ENCODE data around the gene OR6J1.
A peak's percentile ranks its signal among the peaks of the same experiment; 100 is the strongest.

OR6J1 gene

GRCh38 chr14:22614240-22614799, 29.8 kb downstream of the OR6J1 start (continued):
- TF ChIP-seq ZBTB17 (tag by site-specific recombination; IDR thresholded peaks at IDR 0.05): 0 out of 2 replicates have a peak, but pooled peaks have one; percentile 29
- peak; percentile 27; the same call in 1 of the 2 replicates for TF ChIP-seq KLF17 (tag by site-specific recombination; IDR thresholded peaks at IDR 0.05)
- TF ChIP-seq, protein P1, sequence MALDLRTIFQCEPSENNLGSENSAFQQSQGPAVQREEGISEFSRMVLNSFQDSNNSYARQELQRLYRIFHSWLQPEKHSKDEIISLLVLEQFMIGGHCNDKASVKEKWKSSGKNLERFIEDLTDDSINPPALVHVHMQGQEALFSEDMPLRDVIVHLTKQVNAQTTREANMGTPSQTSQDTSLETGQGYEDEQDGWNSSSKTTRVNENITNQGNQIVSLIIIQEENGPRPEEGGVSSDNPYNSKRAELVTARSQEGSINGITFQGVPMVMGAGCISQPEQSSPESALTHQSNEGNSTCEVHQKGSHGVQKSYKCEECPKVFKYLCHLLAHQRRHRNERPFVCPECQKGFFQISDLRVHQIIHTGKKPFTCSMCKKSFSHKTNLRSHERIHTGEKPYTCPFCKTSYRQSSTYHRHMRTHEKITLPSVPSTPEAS (tag by site-specific recombination; IDR thresholded peaks at IDR 0.05): no peak
- no peak for TF ChIP-seq CTCF (tag by site-specific recombination; IDR thresholded peaks at IDR 0.05)
- no peak for TF ChIP-seq ZNF514 (tag by site-specific recombination; IDR thresholded peaks at IDR 0.05)
- TF ChIP-seq SP3 (tag by site-specific recombination; IDR thresholded peaks at IDR 0.05): peak; percentile 45; the same call in 1 of the 2 replicates
- no peak for TF ChIP-seq ZNF561 (tag by site-specific recombination; IDR thresholded peaks at IDR 0.05; ENCODE audit: borderline replicate concordance)
- TF ChIP-seq SP2 (tag by site-specific recombination; IDR thresholded peaks at IDR 0.05): peak; percentile 72
- no peak for TF ChIP-seq ZNF426 (tag by site-specific recombination; IDR thresholded peaks at IDR 0.05)
- TF ChIP-seq HOXC10 (CRISPR knock-in tag; IDR thresholded peaks at IDR 0.05): peak; percentile 99
- TF ChIP-seq ZNF24 (tag by site-specific recombination; IDR thresholded peaks at IDR 0.05): no peak
- TF ChIP-seq ZSCAN16 (tag by site-specific recombination; IDR thresholded peaks at IDR 0.05): no peak
- TF ChIP-seq ZBTB20 (tag by site-specific recombination; IDR thresholded peaks at IDR 0.05): no peak
- TF ChIP-seq ZNF449 (tag by site-specific recombination; IDR thresholded peaks at IDR 0.05): no peak
- TF ChIP-seq ZNF311 (tag by site-specific recombination; IDR thresholded peaks at IDR 0.05; ENCODE audit: borderline replicate concordance): no peak
- TF ChIP-seq, protein P2, sequence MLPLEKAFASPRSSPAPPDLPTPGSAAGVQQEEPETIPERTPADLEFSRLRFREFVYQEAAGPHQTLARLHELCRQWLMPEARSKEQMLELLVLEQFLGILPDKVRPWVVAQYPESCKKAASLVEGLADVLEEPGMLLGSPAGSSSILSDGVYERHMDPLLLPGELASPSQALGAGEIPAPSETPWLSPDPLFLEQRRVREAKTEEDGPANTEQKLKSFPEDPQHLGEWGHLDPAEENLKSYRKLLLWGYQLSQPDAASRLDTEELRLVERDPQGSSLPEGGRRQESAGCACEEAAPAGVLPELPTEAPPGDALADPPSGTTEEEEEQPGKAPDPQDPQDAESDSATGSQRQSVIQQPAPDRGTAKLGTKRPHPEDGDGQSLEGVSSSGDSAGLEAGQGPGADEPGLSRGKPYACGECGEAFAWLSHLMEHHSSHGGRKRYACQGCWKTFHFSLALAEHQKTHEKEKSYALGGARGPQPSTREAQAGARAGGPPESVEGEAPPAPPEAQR (tag by site-specific recombination; IDR thresholded peaks at IDR 0.05): no peak
- TF ChIP-seq HOXD13 (CRISPR knock-in tag; IDR thresholded peaks at IDR 0.05; ENCODE audit: borderline replicate concordance): no peak
- no peak for TF ChIP-seq ZIC2 (tag by site-specific recombination; IDR thresholded peaks at IDR 0.05)
- peak; percentile 45; the same call in 1 of the 2 replicates for TF ChIP-seq ZNF629 (tag by site-specific recombination; IDR thresholded peaks at IDR 0.05)
- no peak for TF ChIP-seq ZNF777 (tag by site-specific recombination; IDR thresholded peaks at IDR 0.05; ENCODE audit: borderline replicate concordance)
- TF ChIP-seq, protein P3, sequence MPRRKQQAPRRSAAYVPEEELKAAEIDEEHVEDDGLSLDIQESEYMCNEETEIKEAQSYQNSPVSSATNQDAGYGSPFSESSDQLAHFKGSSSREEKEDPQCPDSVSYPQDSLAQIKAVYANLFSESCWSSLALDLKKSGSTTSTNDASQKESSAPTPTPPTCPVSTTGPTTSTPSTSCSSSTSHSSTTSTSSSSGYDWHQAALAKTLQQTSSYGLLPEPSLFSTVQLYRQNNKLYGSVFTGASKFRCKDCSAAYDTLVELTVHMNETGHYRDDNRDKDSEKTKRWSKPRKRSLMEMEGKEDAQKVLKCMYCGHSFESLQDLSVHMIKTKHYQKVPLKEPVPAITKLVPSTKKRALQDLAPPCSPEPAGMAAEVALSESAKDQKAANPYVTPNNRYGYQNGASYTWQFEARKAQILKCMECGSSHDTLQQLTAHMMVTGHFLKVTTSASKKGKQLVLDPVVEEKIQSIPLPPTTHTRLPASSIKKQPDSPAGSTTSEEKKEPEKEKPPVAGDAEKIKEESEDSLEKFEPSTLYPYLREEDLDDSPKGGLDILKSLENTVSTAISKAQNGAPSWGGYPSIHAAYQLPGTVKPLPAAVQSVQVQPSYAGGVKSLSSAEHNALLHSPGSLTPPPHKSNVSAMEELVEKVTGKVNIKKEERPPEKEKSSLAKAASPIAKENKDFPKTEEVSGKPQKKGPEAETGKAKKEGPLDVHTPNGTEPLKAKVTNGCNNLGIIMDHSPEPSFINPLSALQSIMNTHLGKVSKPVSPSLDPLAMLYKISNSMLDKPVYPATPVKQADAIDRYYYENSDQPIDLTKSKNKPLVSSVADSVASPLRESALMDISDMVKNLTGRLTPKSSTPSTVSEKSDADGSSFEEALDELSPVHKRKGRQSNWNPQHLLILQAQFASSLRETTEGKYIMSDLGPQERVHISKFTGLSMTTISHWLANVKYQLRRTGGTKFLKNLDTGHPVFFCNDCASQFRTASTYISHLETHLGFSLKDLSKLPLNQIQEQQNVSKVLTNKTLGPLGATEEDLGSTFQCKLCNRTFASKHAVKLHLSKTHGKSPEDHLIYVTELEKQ (tag by site-specific recombination; IDR thresholded peaks at IDR 0.05; ENCODE audit: borderline replicate concordance): no peak
- no peak for TF ChIP-seq ZNF292 (tag by site-specific recombination; IDR thresholded peaks at IDR 0.05; ENCODE audit: borderline replicate concordance, low read depth)
- no peak for TF ChIP-seq ZXDB (tag by site-specific recombination; IDR thresholded peaks at IDR 0.05)
- peak; percentile 80; the same call in 1 of the 2 replicates for TF ChIP-seq INSM2 (tag by site-specific recombination; IDR thresholded peaks at IDR 0.05)
- no peak for TF ChIP-seq ZNF660 (tag by site-specific recombination; IDR thresholded peaks at IDR 0.05)
- TF ChIP-seq KLF8 (tag by site-specific recombination; IDR thresholded peaks at IDR 0.05): no peak
- no peak for TF ChIP-seq ZNF266 (tag by site-specific recombination; IDR thresholded peaks at IDR 0.05; ENCODE audit: low read depth)
- no peak for TF ChIP-seq ZNF211 (tag by site-specific recombination; IDR thresholded peaks at IDR 0.05; ENCODE audit: low read depth)
- TF ChIP-seq ZNF423 (tag by site-specific recombination; IDR thresholded peaks at IDR 0.05): no peak
